Dermis blood vessel endothelial cell (primary cell): Measurements from ENCODE around the gene TSEN15. TPM values are rescaled to one million over a fixed set of nuclear protein-coding genes. Genes with fewer than 3 reads are reported as not detected.

Experiments used
- DNase-seq: peaks from one replicate; pipeline ENCODE4 v3.0.0; 2010
- total RNA-seq: library from RNA; depleted of rRNA; stranded (reverse); fragments of >200 nt; gene quantifications from 2 replicates; pipeline ENCODE4 v1.2.3, GENCODE V29; 2014

TSEN15 gene
- total RNA-seq, 1 donor from 2014 or later, result 30.1 TPM

GRCh38 chr1:184101571-184101970 lies 50.0 kb downstream of the TSEN15 start:
- no peak for DNase-seq

- peak; percentile 5 for DNase-seq
Observed at GRCh38 chr1:184110272-184111204, 59.0 kb downstream of the TSEN15 start.

- DNase-seq, result no peak
Observed at GRCh38 chr1:184112176-184112948, 60.8 kb downstream of the TSEN15 start.

- DNase-seq, result no peak
Observed at GRCh38 chr1:184113251-184113650, 61.7 kb downstream of the TSEN15 start.

GRCh38 chr1:184114818-184115398 lies 63.4 kb downstream of the TSEN15 start:
- DNase-seq, result no peak

- DNase-seq, result peak; percentile 23
Observed at GRCh38 chr1:184116287-184116686, 64.8 kb downstream of the TSEN15 start.

GRCh38 chr1:184118046-184118445 lies 66.5 kb downstream of the TSEN15 start:
- no peak for DNase-seq

Other genes starting within 250 kb of the TSEN15 start
- gene RGL1, start 246.6 kb upstream of the TSEN15 start, total RNA-seq, result 28.8 and 29.3 TPM in 2 replicates
- gene COLGALT2, start 14.0 kb upstream of the TSEN15 start, total RNA-seq, result 0.14 TPM in 1 of 2 replicates, not detected in the other